HepG2 (cell line): Measurements from ENCODE around the gene AKT2. TPM values are rescaled to one million over a fixed set of nuclear protein-coding genes. Genes with fewer than 3 reads are reported as not detected.

Experiments
- ATAC-seq: fragments of 200-7000 bp; cut with Tn5 transposase; 3 replicates; pipeline ENCODE4 v1.9.1; 2020; ENCODE audit warnings: mild to moderate bottlenecking, moderate library complexity
- BruUV-seq: library from RNA; stranded (reverse); fragments of 400-500 nt; replicated peaks from 2 replicates; lab custom pipeline; 2021; lab: Mats Ljungman, UMichigan
- CTCF ChIA-PET: fragments of 300-600 bp; formaldehyde crosslinking; extraction: SDS; loops from one replicate; lab custom pipeline; 2021; ENCODE audit warnings: low total read pairs, inconsistent platforms, low intra/inter-chr PET ratio; lab: Yijun Ruan, JAX
- POLR2A ChIA-PET: fragments of 350-600 bp; sonication (Branson Sonifier 250); formaldehyde crosslinking; loops from one replicate; lab custom pipeline; 2020; ENCODE audit warnings: antibody characterized with exemption, inconsistent platforms; lab: Yijun Ruan, JAX
- DNase-seq: peaks from one replicate; pipeline ENCODE4 v3.0.0-alpha.2; 2015; ENCODE audit warnings: low spot score
- FAIRE-seq: peaks from 3 replicates; lab custom pipeline; 2011; peaks lifted over from hg19 to GRCh38; lab: Jason Lieb, UNC
- H2AFZ ChIP-seq: one replicate; pipeline ENCODE4 v1.6.1; 2011; ENCODE audit warnings: low read length, inconsistent platforms
- H3K27ac ChIP-seq: fragments of 300-600 bp; 3 replicates; pipeline ENCODE4 v1.8.0; 2011; ENCODE audit warnings: mixed run types, mild to moderate bottlenecking, mixed read lengths, low read length, inconsistent platforms; ENCODE audit not compliant: insufficient read depth; ENCODE audit errors: extremely low read length
- H3K27me3 ChIP-seq, 2 experiments: fragments of 200-600 bp in 1 of 2; 2 replicates in 1 of 2; 3 replicates in 1 of 2; pipeline versions ENCODE4 v1.6.0 to v1.8.0; 2011; ENCODE audit warnings: low read length in 2 of 2, mild to moderate bottlenecking in 2 of 2, moderate library complexity in 2 of 2, inconsistent platforms in 1 of 2; ENCODE audit not compliant: insufficient read depth in 2 of 2, control insufficient read depth in 1 of 2
- H3K36me3 ChIP-seq, 2 experiments: fragments of 200-600 bp in 1 of 2; replicated peaks in 1 of 2; 2 replicates in 1 of 2; 3 replicates in 1 of 2; pipeline versions ENCODE4 v1.5.1 to v1.8.0; 2011; ENCODE audit warnings: low read length in 2 of 2, inconsistent platforms in 1 of 2; ENCODE audit not compliant: insufficient read depth in 2 of 2, control insufficient read depth in 1 of 2
- H3K4me1 ChIP-seq: 2 replicates; pipeline ENCODE4 v1.5.1; 2012; ENCODE audit warnings: low read length, inconsistent platforms; ENCODE audit not compliant: insufficient read depth
- H3K4me2 ChIP-seq: 2 replicates; pipeline ENCODE4 v1.6.0; 2011; ENCODE audit warnings: low read depth, low read length, inconsistent platforms
- H3K4me3 ChIP-seq, 3 experiments: fragments of 200-600 bp in 1 of 3; sonication (generic), shearing (Covaris generic) in 1 of 3; replicated peaks in 1 of 3; 2 replicates each; pipeline ENCODE4 v1.5.1; 2011 to 2016; ENCODE audit warnings: low read length in 3 of 3, inconsistent platforms in 2 of 3, low read depth in 2 of 3, mild to moderate bottlenecking in 2 of 3, control low read depth in 1 of 3, mixed read lengths in 1 of 3; ENCODE audit not compliant: insufficient read depth in 1 of 3
- H3K79me2 ChIP-seq: one replicate; pipeline ENCODE4 v1.6.1; 2011; ENCODE audit warnings: low read length, inconsistent platforms; ENCODE audit not compliant: insufficient read depth
- H3K9ac ChIP-seq: 2 replicates; pipeline ENCODE4 v1.6.0; 2011; ENCODE audit warnings: mild to moderate bottlenecking, low read depth, low read length, inconsistent platforms; ENCODE audit not compliant: insufficient read depth
- H3K9me3 ChIP-seq: 2 replicates; pipeline ENCODE4 v1.5.1; 2012; ENCODE audit warnings: mild to moderate bottlenecking, low read length
- H4K20me1 ChIP-seq: 2 replicates; pipeline ENCODE4 v1.6.0; 2011; ENCODE audit warnings: inconsistent platforms, mild to moderate bottlenecking, low read length, moderate library complexity; ENCODE audit not compliant: insufficient read depth
- AGO2 ChIP-seq: fragments of 200-400 bp; formaldehyde crosslinking; optimal IDR thresholded peaks from 2 replicates; pipeline ENCODE3; 2017; ENCODE audit warnings: mild to moderate bottlenecking, low read depth, low read length, moderate library complexity
- RBM22 ChIP-seq: fragments of 200-400 bp; formaldehyde crosslinking; optimal IDR thresholded peaks from 2 replicates; pipeline ENCODE3; 2017; ENCODE audit warnings: mild to moderate bottlenecking, low read length, moderate library complexity
- TCF12 ChIP-seq, 2 experiments: fragments of 450-650 bp in 1 of 2; sonication (generic) in 1 of 2; formaldehyde crosslinking in 1 of 2; IDR thresholded peaks; 2 replicates each; pipeline versions ENCODE4 v1.6.1 to v1.8.0; 2017 to 2022; ENCODE audit warnings: antibody characterized with exemption in 1 of 2, mild to moderate bottlenecking in 1 of 2, missing genetic modification reagents in 1 of 2, moderate library complexity in 1 of 2
- ZNF512B ChIP-seq: sonication (generic); formaldehyde crosslinking; IDR thresholded peaks from 2 replicates; pipeline ENCODE4 v1.5.1; 2020; ENCODE audit warnings: missing genetic modification reagents, mild to moderate bottlenecking, borderline replicate concordance
- ZNF652 ChIP-seq: IDR thresholded peaks from 2 replicates; pipeline ENCODE4 v1.6.1; 2016; ENCODE audit warnings: low read depth, borderline replicate concordance
- WGBS: methylation state at CpG from one replicate; pipeline ENCODE4 v1.1.6; 2017; ENCODE audit warnings: low lambda C conversion rate; 5-methylcytosine and 5-hydroxymethylcytosine counted together
- in situ Hi-C: cut with HindIII; loops from 2 replicates; pipeline ENCODE4 v1.10.0; 2017; ENCODE audit warnings: low pct_unique_long_range_greater_than_20kb; ENCODE audit not compliant: extremely low pct_ligation_motif_present
- intact Hi-C: fragments of 100-400 bp; cut with micrococcal nuclease; formaldehyde crosslinking; loops from one replicate; pipeline ENCODE4 v1.10.0; 2022; ENCODE audit not compliant: unreplicated experiment
- polyA plus RNA-seq, 8 experiments: library from polyadenylated mRNA; depleted of rRNA in 3 of 8; stranded (reverse) in 7 of 8; unstranded in 1 of 8; fragments of >200 nt; fragmentation: Illumina TruSeq in 4 of 8; extraction: Trizol in 4 of 8; gene quantifications; 2 replicates each; pipeline versions ENCODE4 v1.2.1 to v1.2.3, GENCODE V29; 2011 to 2016; ENCODE audit warnings: low read depth in 4 of 8, missing spikeins in 1 of 8, mixed read lengths in 1 of 8; ENCODE audit not compliant: insufficient read depth in 1 of 8
- total RNA-seq, 5 experiments: library from RNA; depleted of rRNA; stranded (reverse); fragments of >200 nt; fragmentation: Illumina TruSeq; extraction: Trizol; gene quantifications; 2 replicates each; pipeline ENCODE4 v1.2.3, GENCODE V29; 2016; ENCODE audit warnings: low read depth in 1 of 5

Gene AKT2
- total and polyA plus RNA-seq, 2 of the 13 experiments (the other 11 are each of a cell fraction or from before 2014, with no cell fraction given): 82.1 to 173 TPM

- BruUV-seq: no TSS peak
- peaks cover 43% of the 10 kb centered on the region for H3K4me1 ChIP-seq
- intact Hi-C loops: no loop called here
- no peak overlapping the region for H3K9ac ChIP-seq
- H3K9me3 ChIP-seq: no peaks in the 10 kb centered on the region
- POLR2A ChIA-PET: no interaction called here
- H3K27ac ChIP-seq: no peak overlapping the region
- no peak for ATAC-seq
- no peaks in the 10 kb centered on the region for H4K20me1 ChIP-seq
- no peak overlapping the region for H3K4me2 ChIP-seq
- whole genome bisulfite sequencing: 98% methylated on average over 12 of the region's 20 CpGs
- no peak for FAIRE-seq
- CTCF ChIA-PET: no interaction called here
- H2AFZ ChIP-seq: no peak overlapping the region
- in situ Hi-C loops: no loop called here
- DNase-seq: no peak
- peaks cover 28 to 35% of the 10 kb centered on the region in 2 experiments; a peak in 4 of 5 replicates for H3K36me3 ChIP-seq
- no peak overlapping the region for H3K4me3 ChIP-seq
- TF ChIP-seq ZNF652 (no peak), RBM22 (peak; percentile 47), ZNF512B (CRISPR knock-in tag) (no peak), AGO2 (peak; percentile 11), TCF12 (IDR thresholded peaks at IDR 0.05) (no peak), TCF12 (CRISPR knock-in tag; IDR thresholded peaks at IDR 0.05) (no peak)
- TF ChIP-seq, all 625 proteins: peak for 2
- Histone ChIP-seq H3K79me2 (no peaks in the 10 kb centered on the region), H3K27me3 (no peaks in the 10 kb centered on the region)
Measured at GRCh38 chr19:40233811-40234389, 51.2 kb downstream of the AKT2 start.
